BJ (cell line): ENCODE results near the gene ANP32A. TPM values are rescaled to one million over a fixed set of nuclear protein-coding genes. Genes with fewer than 3 reads are reported as not detected.

ENCODE experiments used
- CTCF ChIA-PET: fragments of 350-600 bp; formaldehyde crosslinking; extraction: SDS; loops from one replicate; lab custom pipeline; 2021; ENCODE audit warnings: antibody characterized with exemption, inconsistent platforms; lab: Yijun Ruan, JAX
- POLR2A ChIA-PET: fragments of 300-600 bp; sonication (Branson Sonifier 250); formaldehyde crosslinking; extraction: SDS; loops from one replicate; lab custom pipeline; 2021; ENCODE audit warnings: antibody characterized with exemption; lab: Charles Lee
- DNase-seq: peaks from one replicate; pipeline ENCODE4 v3.0.0-alpha.2; 2011; ENCODE audit warnings: low read depth
- H3K27me3 ChIP-seq: 2 replicates; pipeline ENCODE4 v1.6.0; 2011; ENCODE audit warnings: low read length; ENCODE audit not compliant: control insufficient read depth, insufficient read depth
- H3K36me3 ChIP-seq: 2 replicates; pipeline ENCODE4 v1.5.1; 2011; ENCODE audit warnings: low read length; ENCODE audit not compliant: control insufficient read depth, insufficient read depth
- H3K4me3 ChIP-seq: 2 replicates; pipeline ENCODE4 v1.5.1; 2011; ENCODE audit warnings: low read depth, mild to moderate bottlenecking, control low read depth, low read length
- polyA plus RNA-seq: library from polyadenylated mRNA; depleted of rRNA; stranded (reverse); fragments of >200 nt; gene quantifications from 2 replicates; pipeline ENCODE4 v1.2.3, GENCODE V29; 2011
- TF ChIP-seq, protein P1 (sequence below): IDR thresholded peaks from 2 replicates; pipeline ENCODE4 v1.5.1; 2011; ENCODE audit warnings: low read depth, mild to moderate bottlenecking, control low read depth, inconsistent platforms, low read length, moderate library complexity; ENCODE audit not compliant: insufficient read depth

The ANP32A gene
- polyA plus RNA-seq, 1 experiment: 36.2 TPM

DNA sequence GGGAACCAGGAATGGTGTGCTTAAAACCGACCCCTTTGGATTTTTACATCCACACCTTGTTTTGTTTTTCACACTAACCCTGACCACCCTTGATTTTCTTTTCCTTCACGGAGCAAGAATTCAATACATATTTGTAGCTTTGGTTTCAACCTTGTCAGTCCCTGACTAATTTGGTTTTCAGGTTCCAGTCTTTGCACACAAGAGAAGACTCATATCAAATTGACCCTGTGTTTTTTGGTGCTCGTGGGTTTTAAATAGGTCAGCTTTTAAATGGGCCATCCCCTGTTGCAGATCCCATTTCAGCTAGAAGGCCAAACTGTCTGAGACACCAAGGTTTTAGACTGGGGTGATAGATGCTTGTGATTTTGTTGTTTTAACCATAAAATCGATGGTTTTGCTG, 26.4 kb downstream of the ANP32A start:
- no peaks in the 10 kb centered on the region for H3K27me3 ChIP-seq
- TF ChIP-seq, protein P1, sequence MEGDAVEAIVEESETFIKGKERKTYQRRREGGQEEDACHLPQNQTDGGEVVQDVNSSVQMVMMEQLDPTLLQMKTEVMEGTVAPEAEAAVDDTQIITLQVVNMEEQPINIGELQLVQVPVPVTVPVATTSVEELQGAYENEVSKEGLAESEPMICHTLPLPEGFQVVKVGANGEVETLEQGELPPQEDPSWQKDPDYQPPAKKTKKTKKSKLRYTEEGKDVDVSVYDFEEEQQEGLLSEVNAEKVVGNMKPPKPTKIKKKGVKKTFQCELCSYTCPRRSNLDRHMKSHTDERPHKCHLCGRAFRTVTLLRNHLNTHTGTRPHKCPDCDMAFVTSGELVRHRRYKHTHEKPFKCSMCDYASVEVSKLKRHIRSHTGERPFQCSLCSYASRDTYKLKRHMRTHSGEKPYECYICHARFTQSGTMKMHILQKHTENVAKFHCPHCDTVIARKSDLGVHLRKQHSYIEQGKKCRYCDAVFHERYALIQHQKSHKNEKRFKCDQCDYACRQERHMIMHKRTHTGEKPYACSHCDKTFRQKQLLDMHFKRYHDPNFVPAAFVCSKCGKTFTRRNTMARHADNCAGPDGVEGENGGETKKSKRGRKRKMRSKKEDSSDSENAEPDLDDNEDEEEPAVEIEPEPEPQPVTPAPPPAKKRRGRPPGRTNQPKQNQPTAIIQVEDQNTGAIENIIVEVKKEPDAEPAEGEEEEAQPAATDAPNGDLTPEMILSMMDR: no peak
- peaks cover 3% of the 10 kb centered on the region for H3K36me3 ChIP-seq
- no peak for DNase-seq
- ChIA-PET CTCF (interaction anchor here (0.8 to 3.1 kb wide), 3 partner anchors 10 to 75 kb away, joined by 3 to 19 read pairs (median 4); no protein-coding TSS in a partner anchor), POLR2A (no interaction called here)
- H3K4me3 ChIP-seq: no peak overlapping the region

DNA sequence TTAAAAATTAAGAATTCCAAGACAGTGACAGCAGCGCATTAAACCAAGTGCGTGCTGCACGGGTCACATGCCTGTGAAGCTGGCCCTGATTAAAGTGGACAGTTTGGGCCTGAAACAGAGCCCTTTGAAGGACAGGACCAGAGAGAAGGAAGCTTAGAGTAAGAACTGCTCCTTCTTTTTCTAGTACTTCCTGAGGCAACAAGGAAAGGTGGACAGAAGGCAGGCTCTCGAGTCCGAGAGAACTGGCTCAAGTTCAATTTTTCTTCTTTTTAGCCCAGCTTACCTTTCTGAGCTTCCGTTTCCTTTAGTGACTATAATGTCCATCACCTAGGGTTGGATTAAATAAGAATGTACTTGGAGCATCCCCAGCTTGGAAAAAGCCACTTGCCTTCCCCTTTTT, 26.9 kb downstream of the ANP32A start:
- DNase-seq: no peak
- Histone ChIP-seq H3K36me3 (peaks cover 5% of the 10 kb centered on the region), H3K4me3 (no peak overlapping the region), H3K27me3 (no peaks in the 10 kb centered on the region)
- TF ChIP-seq, protein P1: no peak
- ChIA-PET POLR2A (no interaction called here), CTCF (interaction anchor here (0.8 to 3.1 kb wide), 2 partner anchors 10 to 75 kb away, joined by 4 to 19 read pairs; no protein-coding TSS in a partner anchor)

DNA sequence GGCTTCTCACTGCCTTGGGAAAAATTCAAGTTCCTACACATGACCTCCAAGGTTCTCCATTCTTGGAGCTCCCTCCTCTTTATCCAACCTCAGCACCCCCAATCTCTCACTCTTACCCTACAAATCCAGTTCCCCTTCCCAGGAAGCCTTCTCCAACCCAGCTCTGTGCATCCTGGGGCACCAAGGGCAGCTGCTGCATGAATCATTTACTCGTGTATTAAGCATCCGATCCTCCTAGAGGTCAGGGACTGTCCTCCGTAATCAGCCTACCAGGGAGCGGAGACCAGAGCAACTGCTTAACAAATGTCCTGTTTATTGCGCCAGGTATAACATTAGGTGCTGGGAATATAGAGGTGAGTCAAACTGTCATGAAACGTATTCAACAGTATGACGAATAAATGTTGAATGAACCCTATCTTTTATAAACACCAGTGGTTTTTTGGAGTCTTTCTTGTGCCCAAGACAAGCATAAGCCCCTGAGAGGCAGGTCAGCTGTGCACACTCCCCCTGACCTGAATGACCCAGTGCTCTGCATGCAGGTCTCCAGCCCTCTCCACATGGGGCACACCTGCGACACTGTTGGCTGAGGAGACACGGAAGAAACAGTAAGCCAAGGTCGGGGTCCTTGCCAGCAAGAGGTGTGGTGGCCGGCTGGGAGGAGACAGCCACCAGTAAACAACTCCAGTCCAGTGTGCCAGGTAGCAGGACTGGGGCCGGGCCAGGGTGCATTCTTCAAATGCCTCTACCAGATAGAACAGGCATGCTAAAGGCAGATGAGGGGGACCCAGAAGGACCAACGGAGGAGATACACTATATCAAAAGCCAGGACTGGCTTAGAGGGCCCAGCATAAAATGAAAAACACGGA, 27.6 kb downstream of the ANP32A start:
- POLR2A ChIA-PET: no interaction called here
- TF ChIP-seq, protein P1: no peak
- Histone ChIP-seq H3K36me3 (peaks cover 5% of the 10 kb centered on the region), H3K27me3 (no peaks in the 10 kb centered on the region), H3K4me3 (no peak overlapping the region)
- no peak for DNase-seq
- CTCF ChIA-PET: interaction anchor here (0.9 to 3.1 kb wide), 2 partner anchors 9 kb away, joined by 4 to 19 read pairs; no protein-coding TSS in a partner anchor

DNA sequence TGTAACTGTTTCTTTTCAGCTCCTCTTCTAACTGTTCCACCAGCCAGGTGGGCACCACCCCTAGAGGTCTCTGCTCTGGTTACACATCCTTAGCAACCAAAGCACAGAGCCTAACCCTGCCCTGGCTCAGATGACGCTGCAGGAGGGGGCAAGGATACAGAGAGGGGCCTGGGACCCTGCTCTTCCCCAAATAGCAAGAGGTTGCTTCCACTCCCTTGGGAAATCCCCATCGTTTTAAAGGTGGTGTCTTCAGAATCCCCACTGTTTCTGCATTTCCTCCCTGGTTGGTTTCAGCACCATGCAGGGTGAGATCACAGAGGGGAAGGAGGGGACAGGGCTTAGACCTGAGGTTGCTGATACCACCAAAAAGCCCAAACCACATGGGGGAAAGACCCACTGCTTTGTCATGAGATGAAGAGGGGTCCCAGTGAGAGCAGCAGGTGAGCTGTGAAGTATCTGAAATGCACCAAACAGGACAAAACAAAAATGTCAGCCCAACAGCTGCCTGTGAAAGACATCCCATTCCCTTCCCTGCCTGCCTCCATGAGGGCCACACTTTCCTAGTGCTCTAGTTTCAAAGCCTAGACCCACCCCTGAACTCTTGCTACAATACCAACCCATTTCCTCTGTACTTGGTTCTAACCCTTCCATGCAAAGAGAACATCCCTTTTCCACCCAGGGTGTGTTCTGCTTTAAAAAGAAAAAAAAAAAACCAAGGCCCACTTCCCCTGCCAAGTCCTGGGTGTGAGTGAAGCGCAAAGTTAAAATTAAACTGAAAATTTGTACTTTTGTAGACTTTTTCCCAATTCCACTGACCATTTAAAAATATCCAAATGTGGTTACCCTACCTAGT, 29.0 kb downstream of the ANP32A start:
- no peaks in the 10 kb centered on the region for H3K27me3 ChIP-seq
- peaks cover 6% of the 10 kb centered on the region for H3K36me3 ChIP-seq
- no peak overlapping the region for H3K4me3 ChIP-seq
- ChIA-PET POLR2A (no interaction called here), CTCF (no interaction called here)
- TF ChIP-seq, protein P1: no peak
- no peak for DNase-seq

DNA sequence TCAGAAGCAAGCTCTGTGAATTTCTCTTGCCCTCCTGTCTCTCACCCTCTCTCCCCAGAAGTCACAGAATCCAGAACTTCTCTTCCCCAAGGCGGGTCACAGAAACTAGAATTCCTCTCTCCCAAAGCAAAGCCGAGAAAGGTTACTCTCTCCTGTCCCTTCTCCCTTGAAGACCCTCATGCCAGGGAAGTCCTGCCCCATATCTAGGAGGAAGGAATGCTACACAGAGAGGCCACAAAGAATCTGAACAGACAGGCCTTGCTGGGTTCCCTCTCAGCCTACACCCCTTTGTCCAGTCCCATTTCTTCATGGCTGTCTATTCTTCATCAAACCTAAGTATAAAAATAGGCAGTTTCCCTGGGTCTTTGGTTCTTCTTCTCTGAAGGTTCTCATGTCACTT, 29.8 kb downstream of the ANP32A start:
- Histone ChIP-seq H3K4me3 (no peak overlapping the region), H3K27me3 (no peaks in the 10 kb centered on the region), H3K36me3 (0 out of 2 replicates have a peak, but pooled peaks cover 3% of the 10 kb centered on the region)
- DNase-seq: no peak
- TF ChIP-seq, protein P1: no peak
- CTCF ChIA-PET: no interaction called here
- POLR2A ChIA-PET: no interaction called here
